Sigmoid colon (tissue), 7 donors: Measurements from ENCODE around the gene RNF17. TPM values are rescaled to one million over a fixed set of nuclear protein-coding genes. Genes with fewer than 3 reads are reported as not detected.

Experiments used
- DNase-seq: peaks from one replicate; pipeline ENCODE4 v3.0.0-alpha.2; 2019
- H3K27ac ChIP-seq, 4 donors: fragments of 200-600 bp; sonication (generic); one replicate each; pipeline ENCODE4 v1.5.1; 2016 to 2019; ENCODE audit warnings: mild to moderate bottlenecking in 1 of 4
- H3K27me3 ChIP-seq, 3 donors: fragments of 200-600 bp; sonication (generic); one replicate each; pipeline ENCODE4 v1.5.1; 2019; ENCODE audit warnings: mild to moderate bottlenecking in 1 of 3
- H3K36me3 ChIP-seq, 4 donors: fragments of 200-600 bp; sonication (generic); one replicate each; pipeline ENCODE4 v1.5.1; 2016 to 2019
- H3K4me1 ChIP-seq, 4 donors: fragments of 200-600 bp; sonication (generic); one replicate each; pipeline ENCODE4 v1.5.1; 2017 to 2019
- H3K4me3 ChIP-seq, 4 donors: fragments of 200-600 bp; sonication (generic); one replicate each; pipeline ENCODE4 v1.5.1; 2017 to 2019; ENCODE audit warnings: mild to moderate bottlenecking in 2 of 4, moderate library complexity in 1 of 4
- H3K9me3 ChIP-seq, 4 donors: fragments of 200-600 bp in 3 of 4; sonication (generic) in 3 of 4; one replicate each; pipeline versions ENCODE4 v1.5.1 to v1.6.1; 2013 to 2019
- CTCF ChIP-seq, 4 experiments: fragments of 450-650 bp in 3 of 4; fragments of 200-600 bp in 1 of 4; IDR thresholded peaks; one replicate each; pipeline ENCODE4 v1.5.1; 2016 to 2019; ENCODE audit warnings: antibody characterized with exemption in 4 of 4, mild to moderate bottlenecking in 3 of 4, moderate library complexity in 2 of 4
- EP300 ChIP-seq, 4 donors: sonication (generic); formaldehyde crosslinking; IDR thresholded peaks; one replicate each; pipeline ENCODE4 v1.6.1; 2017; ENCODE audit warnings: antibody characterized with exemption in 4 of 4
- POLR2A ChIP-seq, 2 donors: fragments of 450-650 bp; IDR thresholded peaks; one replicate each; pipeline ENCODE4 v1.6.1; 2016; ENCODE audit warnings: antibody characterized with exemption in 2 of 2, mild to moderate bottlenecking in 2 of 2, moderate library complexity in 2 of 2
- POLR2AphosphoS5 ChIP-seq, 4 donors: sonication (generic); formaldehyde crosslinking; IDR thresholded peaks; one replicate each; pipeline ENCODE4 v1.6.1; 2017; ENCODE audit warnings: antibody characterized with exemption in 4 of 4
- WGBS, 2 donors: extraction: QIAGEN DNeasy Blood & Tissue Kit; methylation state at CpG; one replicate each; pipeline ENCODE4 v1.1.7; 2013; 5-methylcytosine and 5-hydroxymethylcytosine counted together
- intact Hi-C: fragments of 100-400 bp; cut with DNase I; formaldehyde crosslinking; loops from one replicate; pipeline ENCODE4 v1.15.1; 2023
- polyA plus RNA-seq, 3 donors: library from polyadenylated mRNA; stranded (reverse); fragments of 200-250 nt; gene quantifications; one replicate each; pipeline ENCODE4 v1.2.3, GENCODE V29; 2013
- total RNA-seq, 4 donors: library from RNA; depleted of rRNA; stranded (reverse); fragments of >200 nt; gene quantifications; one replicate each; pipeline ENCODE4 v1.1.0, GENCODE V29; 2016
- donor health status: healthy with polysubstance abuse.
- donor health status: Bipolar disorder and iron deficiency.
- donor health status: healthy.

RNF17 gene, protein sequence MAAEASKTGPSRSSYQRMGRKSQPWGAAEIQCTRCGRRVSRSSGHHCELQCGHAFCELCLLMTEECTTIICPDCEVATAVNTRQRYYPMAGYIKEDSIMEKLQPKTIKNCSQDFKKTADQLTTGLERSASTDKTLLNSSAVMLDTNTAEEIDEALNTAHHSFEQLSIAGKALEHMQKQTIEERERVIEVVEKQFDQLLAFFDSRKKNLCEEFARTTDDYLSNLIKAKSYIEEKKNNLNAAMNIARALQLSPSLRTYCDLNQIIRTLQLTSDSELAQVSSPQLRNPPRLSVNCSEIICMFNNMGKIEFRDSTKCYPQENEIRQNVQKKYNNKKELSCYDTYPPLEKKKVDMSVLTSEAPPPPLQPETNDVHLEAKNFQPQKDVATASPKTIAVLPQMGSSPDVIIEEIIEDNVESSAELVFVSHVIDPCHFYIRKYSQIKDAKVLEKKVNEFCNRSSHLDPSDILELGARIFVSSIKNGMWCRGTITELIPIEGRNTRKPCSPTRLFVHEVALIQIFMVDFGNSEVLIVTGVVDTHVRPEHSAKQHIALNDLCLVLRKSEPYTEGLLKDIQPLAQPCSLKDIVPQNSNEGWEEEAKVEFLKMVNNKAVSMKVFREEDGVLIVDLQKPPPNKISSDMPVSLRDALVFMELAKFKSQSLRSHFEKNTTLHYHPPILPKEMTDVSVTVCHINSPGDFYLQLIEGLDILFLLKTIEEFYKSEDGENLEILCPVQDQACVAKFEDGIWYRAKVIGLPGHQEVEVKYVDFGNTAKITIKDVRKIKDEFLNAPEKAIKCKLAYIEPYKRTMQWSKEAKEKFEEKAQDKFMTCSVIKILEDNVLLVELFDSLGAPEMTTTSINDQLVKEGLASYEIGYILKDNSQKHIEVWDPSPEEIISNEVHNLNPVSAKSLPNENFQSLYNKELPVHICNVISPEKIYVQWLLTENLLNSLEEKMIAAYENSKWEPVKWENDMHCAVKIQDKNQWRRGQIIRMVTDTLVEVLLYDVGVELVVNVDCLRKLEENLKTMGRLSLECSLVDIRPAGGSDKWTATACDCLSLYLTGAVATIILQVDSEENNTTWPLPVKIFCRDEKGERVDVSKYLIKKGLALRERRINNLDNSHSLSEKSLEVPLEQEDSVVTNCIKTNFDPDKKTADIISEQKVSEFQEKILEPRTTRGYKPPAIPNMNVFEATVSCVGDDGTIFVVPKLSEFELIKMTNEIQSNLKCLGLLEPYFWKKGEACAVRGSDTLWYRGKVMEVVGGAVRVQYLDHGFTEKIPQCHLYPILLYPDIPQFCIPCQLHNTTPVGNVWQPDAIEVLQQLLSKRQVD (N-terminal part only)
- 1 to 10 TPM in 1 of 4 donors, under 1 TPM in 1, not detected in 2; 0.55 to 1.4 TPM for total RNA-seq
- under 1 TPM in 1 of 3 donors, not detected in 2; 0.16 TPM for polyA plus RNA-seq

GRCh38 chr13:24763596-24764275 lies at the start of gene RNF17:
Gene RNF17 (plus strand): TSS chr13:24764169. CDS start chr13:24764204, 35 bp downstream.
- no peak for TF ChIP-seq CTCF (IDR thresholded peaks at IDR 0.05)
- no peak for TF ChIP-seq POLR2AphosphoS5 (IDR thresholded peaks at IDR 0.05)
- TF ChIP-seq POLR2A (IDR thresholded peaks at IDR 0.05) = no peak
- no peak for TF ChIP-seq EP300 (IDR thresholded peaks at IDR 0.05)
- DNase-seq = no peak
- 92 to 93% methylated on average over 28 of the region's 28 CpGs for WGBS, 2 donors
- no peaks in the 10 kb centered on the region for H3K9me3 ChIP-seq
- H3K4me3 ChIP-seq = no peak within 1 kb of the TSS
- H3K36me3 ChIP-seq = no peaks in the 10 kb centered on the region
- intact Hi-C loops = no loop called here
- H3K4me1 ChIP-seq = no peaks in the 10 kb centered on the region
- H3K27me3 ChIP-seq = no peaks in the 10 kb centered on the region
- no peak within 1 kb of the TSS for H3K27ac ChIP-seq

DNA sequence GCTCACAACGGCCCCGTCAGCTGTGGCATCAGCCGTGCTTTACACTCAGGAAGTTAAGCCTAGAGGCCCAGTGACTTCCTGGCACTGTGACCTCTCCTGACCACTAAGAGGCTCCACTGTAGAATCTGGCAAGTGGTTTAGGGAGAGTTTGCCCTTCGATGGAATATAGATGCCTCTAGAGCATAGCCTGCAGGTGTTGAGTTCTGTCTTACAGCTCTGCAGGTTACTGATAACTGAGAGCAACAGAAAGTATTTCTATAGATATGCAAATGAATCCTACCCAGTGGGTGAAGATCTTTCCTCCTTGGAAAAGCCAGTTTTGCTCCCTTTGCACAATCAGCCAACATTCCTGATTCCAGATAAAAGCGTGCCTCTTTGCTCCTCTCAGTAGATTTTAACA lies 48.0 kb upstream of the RNF17 start:
- no peak for DNase-seq
- intact Hi-C loops = no loop called here
- Histone ChIP-seq H3K36me3 (no peaks in the 10 kb centered on the region), H3K27me3 (no peaks in the 10 kb centered on the region), H3K9me3 (no peaks in the 10 kb centered on the region), H3K4me1 (no peaks in the 10 kb centered on the region), H3K4me3 (no peak overlapping the region), H3K27ac (no peak overlapping the region)
- WGBS, 2 donors = 44 to 55% methylated on average over 5 of the region's 5 CpGs
- TF ChIP-seq EP300 (IDR thresholded peaks at IDR 0.05) (no peak), POLR2AphosphoS5 (IDR thresholded peaks at IDR 0.05) (no peak), CTCF (IDR thresholded peaks at IDR 0.05) (no peak), POLR2A (IDR thresholded peaks at IDR 0.05) (no peak)

DNA sequence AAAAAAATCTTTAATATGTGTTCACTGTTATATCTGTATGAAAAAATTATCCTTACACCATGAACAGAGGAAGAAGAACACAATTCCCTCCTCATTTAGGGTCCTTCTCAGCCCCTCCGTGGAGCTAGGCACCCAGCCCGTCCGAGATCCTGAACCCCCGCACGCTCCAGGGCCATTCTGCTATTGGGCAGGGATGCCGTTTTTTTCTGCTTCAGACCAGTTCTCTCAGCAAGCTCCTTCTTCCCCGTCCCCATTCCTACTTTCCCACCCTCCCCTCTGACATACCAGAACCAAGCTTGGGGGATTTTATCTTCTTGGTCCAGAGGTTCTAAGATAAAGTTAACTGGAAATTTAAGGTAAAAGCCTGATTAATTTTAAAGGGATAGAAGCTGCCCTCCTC lies 47.5 kb upstream of the RNF17 start:
- Histone ChIP-seq H3K4me3 (no peak overlapping the region), H3K36me3 (no peaks in the 10 kb centered on the region), H3K27ac (no peak overlapping the region), H3K4me1 (no peaks in the 10 kb centered on the region), H3K9me3 (no peaks in the 10 kb centered on the region), H3K27me3 (no peaks in the 10 kb centered on the region)
- intact Hi-C loops = no loop called here
- no peak for DNase-seq
- TF ChIP-seq EP300 (IDR thresholded peaks at IDR 0.05) (no peak), POLR2AphosphoS5 (IDR thresholded peaks at IDR 0.05) (no peak), CTCF (IDR thresholded peaks at IDR 0.05) (no peak), POLR2A (IDR thresholded peaks at IDR 0.05) (no peak)
- WGBS, 2 donors = 71 to 75% methylated on average over 7 of the region's 7 CpGs

DNA sequence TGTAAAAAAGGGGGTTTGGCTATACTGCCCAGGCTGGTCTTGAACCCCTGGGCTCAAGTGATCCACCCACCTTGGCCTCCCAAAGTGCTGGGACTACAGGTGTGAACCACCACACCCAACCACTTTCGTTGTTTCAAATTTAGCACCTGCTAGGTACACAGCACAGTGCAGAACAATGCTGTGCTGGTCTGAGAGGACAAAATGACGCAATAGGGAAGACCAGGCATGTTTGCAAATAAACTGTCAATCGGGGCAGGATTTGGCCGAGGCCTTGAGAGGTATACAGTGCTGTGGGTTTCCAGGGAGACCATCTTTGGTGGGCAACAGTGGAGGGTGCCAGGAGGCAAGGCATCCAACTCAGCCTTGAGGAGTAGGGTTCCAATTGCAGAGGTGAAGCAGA lies 46.8 kb upstream of the RNF17 start:
- WGBS, 2 donors = 40 to 73% methylated on average over 4 of the region's 4 CpGs
- no peak overlapping the region for H3K4me3 ChIP-seq

More for the DNA sequence above, 46.8 kb upstream of the RNF17 start:
- Histone ChIP-seq H3K36me3 (no peaks in the 10 kb centered on the region), H3K9me3 (no peaks in the 10 kb centered on the region), H3K27me3 (no peaks in the 10 kb centered on the region), H3K4me1 (no peaks in the 10 kb centered on the region), H3K27ac (no peak overlapping the region)
- DNase-seq = no peak
- intact Hi-C loops = no loop called here
- TF ChIP-seq POLR2AphosphoS5 (IDR thresholded peaks at IDR 0.05) (no peak), POLR2A (IDR thresholded peaks at IDR 0.05) (no peak), CTCF (IDR thresholded peaks at IDR 0.05) (no peak), EP300 (IDR thresholded peaks at IDR 0.05) (no peak)
